Measurements from ENCODE around the gene KCNIP4. TPM values are rescaled to one million over a fixed set of nuclear protein-coding genes. Genes with fewer than 3 reads are reported as not detected.

The KCNIP4 gene
- total and polyA plus RNA-seq, 2 of the 8 experiments (the other 6 are each of a cell fraction or from before 2014, with no cell fraction given), result 0.06 TPM; not detected in 1

DNA sequence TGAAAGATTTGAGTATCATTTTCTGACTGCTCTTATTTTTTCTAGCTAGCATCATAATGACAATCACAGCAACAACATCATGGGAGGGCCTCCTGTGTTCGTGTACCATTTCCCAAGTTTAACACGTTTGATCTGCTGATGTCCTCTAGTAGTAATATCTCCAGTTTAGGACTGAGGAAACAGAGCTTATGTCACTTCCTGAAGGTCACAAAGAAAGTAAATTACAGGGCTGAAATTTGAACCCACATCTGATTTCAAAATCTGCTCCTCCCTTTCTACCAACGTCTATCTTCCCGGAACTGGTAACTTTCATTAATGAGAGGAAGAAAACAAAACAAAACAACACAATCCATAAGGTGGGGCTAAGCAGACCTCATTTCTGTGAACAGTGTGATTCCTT is 945.6 kb downstream of the KCNIP4 start:
- Histone ChIP-seq H4K8ac (ENCODE audit: extremely low read depth, insufficient read depth, low read length) (no peak overlapping the region), H4K5ac (ENCODE audit: insufficient read length, low read depth, low read length) (no peak overlapping the region), H3K4me1 (replicated peaks in 1 of 4; ENCODE audit: control insufficient read depth in 3 of 4, insufficient read depth in 4 of 4, low read length in 3 of 4) (no peaks in the 10 kb centered on the region), H3K4me3 (ENCODE audit: extremely low read depth in 1 of 4, insufficient read depth in 2 of 4, low read depth in 3 of 4, low read length in 4 of 4) (no peak overlapping the region), H3K27ac (ENCODE audit: low read depth, low read length) (no peak overlapping the region), H2BK12ac (ENCODE audit: low read depth, low read length) (no peak overlapping the region), H3K14ac (ENCODE audit: insufficient read length) (no peak overlapping the region), H3K4ac (replicated peaks; ENCODE audit: insufficient read length, low read depth, low read length) (no peak overlapping the region), H3K27me3 (replicated peaks in 1 of 4; ENCODE audit: control insufficient read depth in 3 of 4, extremely low read depth in 1 of 4, insufficient read depth in 3 of 4, low read length in 3 of 4) (no peaks in the 10 kb centered on the region), H2AFZ (ENCODE audit: low read length) (peak overlapping the region; percentile 8; the same call in 1 of the 2 replicates), H2AK5ac (ENCODE audit: low read depth, low read length) (no peak overlapping the region), H3K56ac (replicated peaks; ENCODE audit: insufficient read length, low read depth, low read length) (no peak overlapping the region), H3K9me3 (ENCODE audit: insufficient read depth in 2 of 2, low read depth in 1 of 2, low read length in 1 of 2) (no peaks in the 10 kb centered on the region), H2BK20ac (ENCODE audit: low read length) (no peak overlapping the region), H3K23me2 (ENCODE audit: low read depth, low read length) (no peaks in the 10 kb centered on the region; the same call in 1 of the 2 replicates), H2BK120ac (replicated peaks; ENCODE audit: low read depth, low read length) (no peak overlapping the region), H3K79me1 (ENCODE audit: low read depth, low read length) (no peaks in the 10 kb centered on the region), H4K91ac (replicated peaks; ENCODE audit: insufficient read length, low read length) (no peak overlapping the region), H4K20me1 (replicated peaks in 1 of 2; ENCODE audit: control insufficient read depth in 1 of 2, insufficient read depth in 2 of 2, low read length in 2 of 2) (no peaks in the 10 kb centered on the region), H2BK15ac (ENCODE audit: low read length) (no peak overlapping the region), H3K36me3 (ENCODE audit: control insufficient read depth in 2 of 4, insufficient read depth in 4 of 4, low read length in 3 of 4) (no peaks in the 10 kb centered on the region), H3K9ac (replicated peaks in 1 of 4; ENCODE audit: extremely low read depth in 1 of 4, low read depth in 3 of 4, low read length in 3 of 4) (no peak overlapping the region), H3K23ac (ENCODE audit: insufficient read length) (no peak overlapping the region), H3K18ac (ENCODE audit: extremely low read depth, low read length) (no peak overlapping the region), H3K4me2 (ENCODE audit: insufficient read depth in 1 of 2, low read depth in 2 of 2, low read length in 2 of 2) (no peak overlapping the region), H2BK5ac (ENCODE audit: low read depth, low read length) (no peak overlapping the region), H3K79me2 (ENCODE audit: control insufficient read depth in 1 of 2, insufficient read depth in 2 of 2, low read length in 2 of 2) (no peaks in the 10 kb centered on the region)
- TF ChIP-seq SIN3A (conservative IDR thresholded peaks at IDR 0.05 in 1 of 2, IDR thresholded peaks at IDR 0.05 in 1 of 2; ENCODE audit: low read depth in 1 of 2, low read length in 2 of 2), result no peak
- TF ChIP-seq SP2 (IDR thresholded peaks at IDR 0.05; ENCODE audit: low read length), result no peak
- TF ChIP-seq, protein P1, sequence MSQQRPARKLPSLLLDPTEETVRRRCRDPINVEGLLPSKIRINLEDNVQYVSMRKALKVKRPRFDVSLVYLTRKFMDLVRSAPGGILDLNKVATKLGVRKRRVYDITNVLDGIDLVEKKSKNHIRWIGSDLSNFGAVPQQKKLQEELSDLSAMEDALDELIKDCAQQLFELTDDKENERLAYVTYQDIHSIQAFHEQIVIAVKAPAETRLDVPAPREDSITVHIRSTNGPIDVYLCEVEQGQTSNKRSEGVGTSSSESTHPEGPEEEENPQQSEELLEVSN (IDR thresholded peaks at IDR 0.05), result no peak
- TF ChIP-seq SRF (IDR thresholded peaks at IDR 0.05; ENCODE audit: low read depth, low read length), result no peak
- TF ChIP-seq KDM1A (IDR thresholded peaks at IDR 0.05; ENCODE audit: borderline replicate concordance, low read length), result no peak
- TF ChIP-seq ATF2 (IDR thresholded peaks at IDR 0.05; ENCODE audit: low read length), result no peak
- no peak for TF ChIP-seq CHD2 (IDR thresholded peaks at IDR 0.05; ENCODE audit: low read length)
- no peak for TF ChIP-seq RBBP5 (IDR thresholded peaks at IDR 0.05; ENCODE audit: borderline replicate concordance, low read depth, low read length)
- no peak for TF ChIP-seq POLR2A (IDR thresholded peaks at IDR 0.05; ENCODE audit: control extremely low read depth in 1 of 2, low read depth in 2 of 2, low read length in 2 of 2)
- no peak for TF ChIP-seq YY1 (IDR thresholded peaks at IDR 0.05; ENCODE audit: low read depth, low read length)
- no peak for TF ChIP-seq TEAD4 (IDR thresholded peaks at IDR 0.05; ENCODE audit: low read depth, low read length)
- TF ChIP-seq CREB1 (IDR thresholded peaks at IDR 0.05), result no peak
- no peak for TF ChIP-seq HDAC6 (IDR thresholded peaks at IDR 0.05; ENCODE audit: low read depth, low read length)
- ChIA-PET CTCF (ENCODE audit: partially characterized antibody) (interaction anchor here (0.7 to 1.2 kb wide), 5 partner anchors 10 to 466 kb away, joined by 3 to 4 read pairs (median 3); no protein-coding TSS in a partner anchor), POLR2A (ENCODE audit: partially characterized antibody) (no interaction called here)
- no peak for DNase-seq (ENCODE audit: low read depth in 1 of 2, low spot score in 2 of 2)
- 65% methylated on average over 4 of the region's 4 CpGs; no CpG with 5 or more reads in 1 of the 2 experiments for WGBS, 2 experiments (ENCODE audit: extremely low coverage in 1 of 2, insufficient coverage in 1 of 2, insufficient read length in 1 of 2, insufficient replicate concordance in 2 of 2, low coverage in 1 of 2, low lambda C conversion rate in 2 of 2, missing lambda C conversion rate in 1 of 2)
- FAIRE-seq, result no peak

Data from H1 (cell line).